ENCODE data around the gene CD2. TPM values are rescaled to one million over a fixed set of nuclear protein-coding genes. Genes with fewer than 3 reads are reported as not detected.

The CD2 gene
- total and polyA plus RNA-seq, 2 experiments from 2014 or later, result not detected

DNA sequence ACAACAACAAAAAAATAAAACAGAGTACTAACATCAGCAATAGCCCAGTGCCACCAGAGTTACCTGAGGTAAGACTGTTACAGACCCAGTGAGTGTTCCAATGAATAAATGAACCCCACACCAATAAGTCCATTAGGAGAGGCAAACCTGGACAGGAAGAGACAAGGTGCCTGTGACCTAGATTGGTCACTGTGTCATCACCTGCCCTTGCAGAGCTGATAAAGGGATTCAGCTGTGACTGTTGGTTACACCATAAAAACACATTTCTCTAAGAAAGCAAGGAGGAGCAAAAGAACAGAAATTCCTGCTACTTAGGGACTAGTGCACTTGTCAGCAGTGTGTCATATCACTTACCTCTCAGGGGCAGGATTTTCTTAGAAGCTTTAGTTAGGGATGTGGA, 37.5 kb downstream of the CD2 start:
- Histone ChIP-seq H3K36me3 (ENCODE audit: low read depth) (no peaks in the 10 kb centered on the region), H3K27ac (no peak overlapping the region), H3K4me2 (ENCODE audit: unreplicated experiment) (no peak overlapping the region), H3F3A (ENCODE audit: insufficient read depth) (no peaks in the 10 kb centered on the region), H3K9me3 (ENCODE audit: low read depth) (no peaks in the 10 kb centered on the region), H3K9me2 (ENCODE audit: insufficient read depth) (no peaks in the 10 kb centered on the region), H4K20me1 (ENCODE audit: insufficient read depth) (no peaks in the 10 kb centered on the region; the same call in 1 of the 2 replicates), H3K4me1 (ENCODE audit: insufficient read depth) (no peaks in the 10 kb centered on the region), H3K27me3 (replicated peaks; ENCODE audit: insufficient read depth) (peaks cover 30% of the 10 kb centered on the region), H3K79me2 (ENCODE audit: insufficient read depth) (no peaks in the 10 kb centered on the region), H3K9ac (no peak overlapping the region), H3K4me3 (no peak overlapping the region), H2AFZ (no peak overlapping the region)
- in situ Hi-C loops (cut with MboI), result no loop called here
- TF ChIP-seq EZH2 (IDR thresholded peaks at IDR 0.05; ENCODE audit: insufficient read depth, poor library complexity, severe bottlenecking) (no peak), EZH2phosphoT487 (IDR thresholded peaks at IDR 0.05; ENCODE audit: insufficient read depth, low read depth) (no peak)
- no peak for DNase-seq

DNA sequence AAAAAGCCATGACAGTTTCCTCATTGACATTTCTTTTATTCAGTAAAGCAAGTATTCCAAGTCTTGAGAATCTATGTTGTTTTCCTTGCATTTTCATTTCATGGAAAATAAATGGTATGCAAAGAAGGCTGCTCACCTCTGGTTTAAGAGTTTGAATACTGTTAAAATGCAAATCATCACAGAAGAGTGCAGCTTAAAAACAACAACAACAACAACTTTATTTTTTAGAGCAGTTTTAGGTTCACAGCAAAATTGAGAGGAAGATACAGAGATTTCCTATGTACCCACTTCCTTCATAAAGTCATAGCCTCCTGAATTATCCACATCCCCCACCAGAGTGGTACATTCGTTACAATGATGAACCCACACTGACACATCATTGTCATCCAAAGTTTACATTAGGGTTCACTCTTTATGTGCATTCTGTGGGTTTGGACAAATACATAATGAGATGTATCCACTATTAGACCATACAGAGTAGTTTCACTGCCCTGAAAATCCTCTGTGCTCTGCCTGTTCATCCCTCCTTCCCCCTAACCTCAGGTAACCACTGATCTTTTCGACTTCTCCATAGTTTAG, 39.2 kb downstream of the CD2 start:
- TF ChIP-seq EZH2 (IDR thresholded peaks at IDR 0.05; ENCODE audit: insufficient read depth, poor library complexity, severe bottlenecking) (no peak), EZH2phosphoT487 (IDR thresholded peaks at IDR 0.05; ENCODE audit: insufficient read depth, low read depth) (no peak)
- in situ Hi-C loops (cut with MboI), result no loop called here
- no peak overlapping the region for H2AFZ ChIP-seq
- H3K4me3 ChIP-seq, result no peak overlapping the region
- H3K4me2 ChIP-seq (ENCODE audit: unreplicated experiment), result no peak overlapping the region
- 19 to 32% methylated on average over 2 of the region's 2 CpGs for WGBS, 2 experiments (ENCODE audit: low coverage in 1 of 2, low lambda C conversion rate in 2 of 2, missing lambda C conversion rate in 2 of 2)
- DNase-seq, result no peak
- no peaks in the 10 kb centered on the region for H3K36me3 ChIP-seq (ENCODE audit: low read depth)
- H3K27ac ChIP-seq, result no peak overlapping the region
- H3K27me3 ChIP-seq (replicated peaks; ENCODE audit: insufficient read depth), result peaks cover 20% of the 10 kb centered on the region
- H4K20me1 ChIP-seq (ENCODE audit: insufficient read depth), result no peaks in the 10 kb centered on the region
- H3K9me2 ChIP-seq (ENCODE audit: insufficient read depth), result no peaks in the 10 kb centered on the region
- H3K9ac ChIP-seq, result no peak overlapping the region
- no peaks in the 10 kb centered on the region for H3K9me3 ChIP-seq (ENCODE audit: low read depth)
- H3K79me2 ChIP-seq (ENCODE audit: insufficient read depth), result no peaks in the 10 kb centered on the region
- H3F3A ChIP-seq (ENCODE audit: insufficient read depth), result no peaks in the 10 kb centered on the region
- H3K4me1 ChIP-seq (ENCODE audit: insufficient read depth), result no peaks in the 10 kb centered on the region

DNA sequence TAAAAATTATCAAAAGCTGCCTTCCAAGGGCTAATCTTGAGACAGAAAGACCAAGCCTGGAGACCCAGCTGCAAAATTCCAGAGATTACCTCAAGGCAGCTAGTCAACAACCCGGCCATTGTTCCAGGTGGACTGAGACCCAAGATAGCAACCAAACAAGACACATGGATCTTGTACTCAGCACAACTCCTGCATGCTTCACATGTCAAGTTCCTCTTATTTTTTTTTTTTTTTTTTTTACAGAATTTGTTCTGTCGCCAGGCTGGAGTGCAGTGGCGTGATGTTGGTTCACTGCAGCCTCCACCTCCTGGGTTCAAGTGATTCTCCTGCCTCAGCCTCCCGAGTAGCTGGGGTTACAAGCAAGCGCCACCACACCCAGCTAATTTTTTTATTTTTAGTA, 40.1 kb downstream of the CD2 start:
- no peaks in the 10 kb centered on the region for H4K20me1 ChIP-seq (ENCODE audit: insufficient read depth)
- in situ Hi-C loops (cut with MboI), result no loop called here
- H3K9me2 ChIP-seq (ENCODE audit: insufficient read depth), result no peaks in the 10 kb centered on the region
- H3K9ac ChIP-seq, result no peak overlapping the region
- H3F3A ChIP-seq (ENCODE audit: insufficient read depth), result no peaks in the 10 kb centered on the region
- no peak overlapping the region for H3K4me3 ChIP-seq
- no peak overlapping the region for H2AFZ ChIP-seq
- no peaks in the 10 kb centered on the region for H3K36me3 ChIP-seq (ENCODE audit: low read depth)
- H3K4me1 ChIP-seq (ENCODE audit: insufficient read depth), result no peaks in the 10 kb centered on the region
- 51 to 62% methylated on average over 5 of the region's 5 CpGs for WGBS, 2 experiments (ENCODE audit: low coverage in 1 of 2, low lambda C conversion rate in 2 of 2, missing lambda C conversion rate in 2 of 2)
- H3K27ac ChIP-seq, result no peak overlapping the region
- no peak for DNase-seq
- H3K27me3 ChIP-seq (replicated peaks; ENCODE audit: insufficient read depth), result peaks cover 22% of the 10 kb centered on the region
- no peak for TF ChIP-seq EZH2phosphoT487 (IDR thresholded peaks at IDR 0.05; ENCODE audit: insufficient read depth, low read depth)
- TF ChIP-seq EZH2 (IDR thresholded peaks at IDR 0.05; ENCODE audit: insufficient read depth, poor library complexity, severe bottlenecking), result no peak
- H3K79me2 ChIP-seq (ENCODE audit: insufficient read depth), result no peaks in the 10 kb centered on the region
- no peak overlapping the region for H3K4me2 ChIP-seq (ENCODE audit: unreplicated experiment)
- no peaks in the 10 kb centered on the region for H3K9me3 ChIP-seq (ENCODE audit: low read depth)

DNA sequence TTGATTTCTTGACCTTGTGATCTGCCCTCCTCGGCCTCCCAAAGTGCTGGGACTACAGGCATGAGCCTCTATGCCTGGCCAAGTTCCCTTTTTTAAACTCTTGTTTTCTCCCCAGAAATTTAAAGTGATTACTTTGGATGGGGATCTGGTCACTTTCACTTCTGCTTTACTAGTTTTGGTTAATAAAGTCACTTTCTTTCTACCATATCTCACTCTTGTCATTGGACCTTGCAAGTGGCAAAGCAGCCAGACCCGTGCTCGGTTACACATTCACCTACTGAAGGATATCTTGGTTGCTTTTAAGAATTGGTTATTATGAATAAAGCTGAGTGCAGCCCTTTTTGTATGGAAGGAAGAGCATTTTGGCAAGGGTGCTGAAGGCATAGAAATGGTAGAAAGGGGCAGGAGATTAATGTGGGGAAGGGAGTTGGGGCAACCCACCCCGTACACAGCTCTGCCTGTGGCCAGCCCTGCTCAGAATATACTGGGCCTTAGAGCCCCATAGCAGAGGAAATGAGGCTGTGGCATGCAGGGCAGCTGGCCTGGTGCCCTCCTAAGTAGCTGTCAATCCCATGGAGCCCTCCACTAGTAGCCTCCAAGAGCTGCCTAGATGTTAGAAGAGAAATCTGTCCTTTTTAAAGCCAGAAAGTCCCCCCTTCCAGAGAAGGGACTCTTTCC, 40.7 kb downstream of the CD2 start:
- no peak for DNase-seq
- H3K4me1 ChIP-seq (ENCODE audit: insufficient read depth), result no peaks in the 10 kb centered on the region
- H3K9me2 ChIP-seq (ENCODE audit: insufficient read depth), result no peaks in the 10 kb centered on the region
- H3K9ac ChIP-seq, result no peak overlapping the region
- 47 to 58% methylated on average over 4 of the region's 4 CpGs for WGBS, 2 experiments (ENCODE audit: low coverage in 1 of 2, low lambda C conversion rate in 2 of 2, missing lambda C conversion rate in 2 of 2)
- peaks cover 25% of the 10 kb centered on the region for H3K27me3 ChIP-seq (replicated peaks; ENCODE audit: insufficient read depth)
- H3K4me3 ChIP-seq, result no peak overlapping the region
- no peaks in the 10 kb centered on the region for H4K20me1 ChIP-seq (ENCODE audit: insufficient read depth)
- no peaks in the 10 kb centered on the region for H3K36me3 ChIP-seq (ENCODE audit: low read depth)
- no peak overlapping the region for H2AFZ ChIP-seq
- H3K27ac ChIP-seq, result no peak overlapping the region
- no peaks in the 10 kb centered on the region for H3F3A ChIP-seq (ENCODE audit: insufficient read depth)
- no peak for TF ChIP-seq EZH2 (IDR thresholded peaks at IDR 0.05; ENCODE audit: insufficient read depth, poor library complexity, severe bottlenecking)
- no peak for TF ChIP-seq EZH2phosphoT487 (IDR thresholded peaks at IDR 0.05; ENCODE audit: insufficient read depth, low read depth)
- H3K9me3 ChIP-seq (ENCODE audit: low read depth), result no peaks in the 10 kb centered on the region
- no peak overlapping the region for H3K4me2 ChIP-seq (ENCODE audit: unreplicated experiment)
- no peaks in the 10 kb centered on the region for H3K79me2 ChIP-seq (ENCODE audit: insufficient read depth)
- in situ Hi-C loops (cut with MboI), result no loop called here

Measured in GM23248 (cell line).